ENCODE measurements around the gene POLD1. TPM values are rescaled to one million over a fixed set of nuclear protein-coding genes. Genes with fewer than 3 reads are reported as not detected.

Gene POLD1
- total and polyA plus RNA-seq, 4 experiments from 2014 or later: 29.3 to 41.1 (median 35.6) TPM

- no peaks in the 10 kb centered on the region for H3K27me3 Mint-ChIP-seq
- CTCF ChIA-PET (ENCODE audit: partially characterized antibody): interaction anchor here (1.0 to 2.5 kb wide), 5 partner anchors 8 to 113 kb away, joined by 3 to 8 read pairs (median 5); partner anchors contain the start of gene NR1H2
- H3K4me1 Mint-ChIP-seq: peaks cover 24 to 67% (median 42%) of the 10 kb centered on the region in 4 donors
- intact Hi-C loops (cut with micrococcal nuclease): no loop called here
- no peaks in the 10 kb centered on the region for H3K27me3 ChIP-seq (ENCODE audit: insufficient read depth, low read length)
- H3K4me3 Mint-ChIP-seq: peak within 1 kb of the TSS in 7 of 8 donors; percentile 66 to 77 (median 74)
- no peak for DNase-seq
- no peaks in the 10 kb centered on the region for H3K9me3 ChIP-seq (ENCODE audit: control insufficient read depth in 1 of 2, low read length in 2 of 2)
- POLR2A ChIA-PET (ENCODE audit: partially characterized antibody): no interaction called here
- peak within 1 kb of the TSS; percentile 81 to 97 (median 92) for H3K27ac Mint-ChIP-seq
- H3K9me3 Mint-ChIP-seq: no peaks in the 10 kb centered on the region
- H3K27ac ChIP-seq (ENCODE audit: low read depth, low read length): no peak within 1 kb of the TSS
- H3K4me1 ChIP-seq (ENCODE audit: insufficient read depth, low read length): peaks cover 43% of the 10 kb centered on the region
- no peak within 1 kb of the TSS for H3K4me3 ChIP-seq (ENCODE audit: low read length in 2 of 2)
- H3K36me3 ChIP-seq (ENCODE audit: insufficient read depth, low read length): no peaks in the 10 kb centered on the region
- H3K36me3 Mint-ChIP-seq: peaks cover 0 to 5% of the 10 kb centered on the region in 2 donors
Measured at GRCh38 chr19:50365434-50366306, 18.5 kb upstream of the POLD1 start, which contains the start of gene NAPSA. NAPSA (minus strand) TSS chr19:50365639; CDS start chr19:50365621, 18 bp downstream.

DNA sequence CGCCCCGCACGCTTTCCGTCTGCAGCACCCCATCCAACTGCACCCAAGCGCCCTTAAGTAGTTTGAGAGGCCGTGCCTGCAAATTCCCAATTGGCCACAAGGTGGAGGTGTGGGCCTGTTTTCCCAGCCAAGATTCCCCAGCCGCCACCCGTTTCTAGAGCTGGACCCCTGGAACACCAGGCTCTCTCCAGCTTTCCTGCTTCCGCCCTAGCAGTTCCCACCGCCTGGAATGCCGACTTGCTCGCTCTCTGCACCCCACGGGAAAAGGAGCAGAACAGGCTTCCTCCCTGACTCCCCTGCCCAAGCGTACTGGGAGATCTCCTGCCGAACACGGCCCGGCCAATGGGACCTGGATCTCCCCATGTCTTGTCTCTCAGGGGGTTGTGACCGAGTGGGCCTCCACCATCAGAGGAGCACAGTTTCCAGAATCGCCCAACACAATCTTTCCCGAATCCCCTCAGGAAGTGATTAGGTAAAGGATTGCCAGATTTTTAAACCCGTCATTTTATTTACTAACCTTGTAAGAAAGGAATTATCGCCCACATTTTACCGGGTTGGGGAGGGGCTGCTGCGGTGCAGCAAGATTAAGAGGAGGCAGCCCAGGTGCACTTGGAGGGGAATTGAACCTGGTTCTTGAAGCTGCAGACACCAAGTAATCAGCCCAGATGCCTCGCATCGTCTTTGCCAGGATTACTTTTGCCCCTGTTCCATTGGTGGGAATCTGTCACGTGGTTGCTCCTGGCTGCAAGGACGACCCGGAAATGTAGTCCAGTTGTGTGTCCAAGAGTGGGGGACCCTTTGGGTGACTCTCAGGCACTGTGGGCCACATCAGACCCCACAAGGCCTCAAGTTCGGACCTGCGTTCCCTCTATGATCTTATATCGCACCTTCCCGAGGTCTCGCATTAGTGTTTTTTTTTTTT lies 15.2 kb upstream of the POLD1 start:
- no peaks in the 10 kb centered on the region for H3K27me3 Mint-ChIP-seq
- no peaks in the 10 kb centered on the region for H3K9me3 ChIP-seq (ENCODE audit: control insufficient read depth in 1 of 2, low read length in 2 of 2)
- peaks cover 17 to 43% (median 28%) of the 10 kb centered on the region in 4 donors for H3K4me1 Mint-ChIP-seq
- H3K36me3 Mint-ChIP-seq: peaks cover 0 to 3% of the 10 kb centered on the region in 2 donors
- DNase-seq: peak; percentile 71 to 78 (median 78)
- H3K27ac ChIP-seq (ENCODE audit: low read depth, low read length): peak overlapping the region; percentile 56
- H3K4me3 Mint-ChIP-seq: peak overlapping the region; percentile 85 to 97 (median 90)
- ChIA-PET CTCF (ENCODE audit: partially characterized antibody) (interaction anchor here (0.6 to 4.3 kb wide), 14 partner anchors 9 to 553 kb away, joined by 3 to 47 read pairs (median 4); partner anchors contain the start of gene JOSD2), POLR2A (ENCODE audit: partially characterized antibody) (interaction anchor here (0.6 to 3.5 kb wide), 6 partner anchors 11 to 740 kb away, joined by 3 to 35 read pairs (median 6); partner anchors contain the start of genes CTU1 and POLD1)
- no peaks in the 10 kb centered on the region for H3K9me3 Mint-ChIP-seq
- intact Hi-C loops (cut with micrococcal nuclease): loop anchor here (1.0 to 2.0 kb wide), 6 partner anchors 12 to 187 kb away; partner anchors contain the start of genes JOSD2 and POLD1
- H3K36me3 ChIP-seq (ENCODE audit: insufficient read depth, low read length): no peaks in the 10 kb centered on the region
- H3K27ac Mint-ChIP-seq: peak overlapping the region; percentile 62 to 96 (median 90)
- no peaks in the 10 kb centered on the region for H3K27me3 ChIP-seq (ENCODE audit: insufficient read depth, low read length)
- peak overlapping the region; percentile 32 to 88 for H3K4me3 ChIP-seq (ENCODE audit: low read length in 2 of 2)
- peaks cover 26% of the 10 kb centered on the region for H3K4me1 ChIP-seq (ENCODE audit: insufficient read depth, low read length)

DNA sequence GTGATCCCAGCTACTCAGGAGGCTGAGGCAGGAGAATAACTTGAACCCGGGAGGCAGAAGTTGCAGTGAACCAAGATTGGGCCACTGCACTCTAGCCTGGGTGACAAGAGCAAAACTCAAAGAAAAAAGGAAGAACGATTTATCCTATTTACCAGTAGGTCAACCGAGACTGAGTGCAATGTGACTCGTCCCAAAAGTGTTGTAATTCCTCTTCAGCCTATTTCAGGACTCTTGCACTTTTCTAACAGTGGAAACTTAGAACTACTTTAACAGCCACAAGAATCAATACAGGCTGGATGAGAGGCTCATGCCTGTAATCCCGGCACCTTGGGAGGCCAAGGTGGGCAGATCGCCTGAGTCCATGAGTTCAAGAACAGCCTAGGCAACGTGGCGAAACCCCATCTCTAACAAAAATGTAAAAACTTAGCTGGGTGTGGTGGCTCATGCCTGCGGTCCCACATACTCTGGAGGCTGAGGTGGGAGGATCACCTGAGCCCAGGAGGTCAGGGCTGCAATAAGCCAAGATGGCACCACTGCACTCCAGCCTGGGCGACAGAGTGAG lies 12.2 kb upstream of the POLD1 start:
- H3K27ac ChIP-seq (ENCODE audit: low read depth, low read length): no peak overlapping the region

DNA sequence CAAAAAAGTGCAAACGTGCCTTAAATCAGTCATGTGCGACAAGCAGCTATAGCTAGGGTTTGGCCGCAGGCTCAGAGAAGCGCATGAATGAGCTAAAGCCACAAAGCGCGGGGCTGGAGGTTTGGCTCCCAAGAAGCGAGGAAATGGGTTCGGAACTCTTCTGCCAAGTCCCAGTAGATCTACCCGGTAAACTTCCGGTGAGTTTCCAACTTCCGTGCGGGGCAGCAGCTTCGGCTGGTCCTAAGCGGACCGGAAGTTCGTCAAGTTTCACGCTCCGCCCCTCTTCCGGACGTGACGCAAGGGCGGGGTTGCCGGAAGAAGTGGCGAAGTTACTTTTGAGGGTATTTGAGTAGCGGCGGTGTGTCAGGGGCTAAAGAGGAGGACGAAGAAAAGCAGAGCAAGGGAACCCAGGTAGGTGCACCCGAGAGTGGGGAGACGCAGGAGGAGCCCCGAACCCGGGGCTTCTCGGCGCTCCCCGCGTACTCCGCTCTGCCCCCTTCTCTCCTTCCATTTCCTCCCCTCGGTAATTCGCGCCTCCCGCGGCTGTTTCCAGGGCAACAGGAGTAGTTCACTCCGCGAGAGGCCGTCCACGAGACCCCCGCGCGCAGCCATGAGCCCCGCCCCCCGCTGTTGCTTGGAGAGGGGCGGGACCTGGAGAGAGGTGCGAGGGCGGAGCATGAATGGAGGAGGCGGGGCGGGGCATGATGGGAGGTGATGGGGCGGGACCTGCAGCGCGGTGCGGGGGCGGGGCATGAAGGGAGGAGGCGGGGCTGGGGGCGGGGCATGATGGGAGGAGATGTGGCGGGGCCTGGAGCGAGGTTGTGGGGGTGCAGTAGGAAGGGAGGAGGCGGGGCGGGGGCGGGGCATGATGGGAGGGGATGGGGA lies 7.7 kb upstream of the POLD1 start, which contains the start of gene NR1H2:
NR1H2 (plus strand) TSS at position 292 of the 885 bp plus-strand sequence. CDS start 1,149 bp downstream, outside the sequence.
- POLR2A ChIA-PET (ENCODE audit: partially characterized antibody): interaction anchor here (1.1 to 2.0 kb wide), 5 partner anchors 8 to 428 kb away, joined by 5 to 46 read pairs (median 10); partner anchors contain the start of genes JOSD2 and POLD1
- DNase-seq: peak; percentile 95 to 96 (median 96)
- peak within 1 kb of the TSS; percentile 87 to 98 (median 96) for H3K4me3 Mint-ChIP-seq
- H3K36me3 Mint-ChIP-seq: peaks cover 26 to 37% of the 10 kb centered on the region in 2 donors
- H3K4me1 Mint-ChIP-seq: peaks cover 7 to 26% (median 14%) of the 10 kb centered on the region in 4 donors
- H3K27ac ChIP-seq (ENCODE audit: low read depth, low read length): peak within 1 kb of the TSS; percentile 100
- no peaks in the 10 kb centered on the region for H3K9me3 ChIP-seq (ENCODE audit: control insufficient read depth in 1 of 2, low read length in 2 of 2)
- CTCF ChIA-PET (ENCODE audit: partially characterized antibody): interaction anchor here (0.8 to 1.9 kb wide), 4 partner anchors 10 to 43 kb away, joined by 3 to 11 read pairs (median 5); partner anchors contain the start of gene NAPSA
- H3K27ac Mint-ChIP-seq: peak within 1 kb of the TSS; percentile 94 to 100 (median 100)
- intact Hi-C loops (cut with micrococcal nuclease): loop anchor here (1.0 kb wide), 4 partner anchors 8 to 428 kb away; partner anchors contain the start of genes EMC10, GARIN5A and POLD1
- H3K27me3 Mint-ChIP-seq: no peaks in the 10 kb centered on the region
- H3K36me3 ChIP-seq (ENCODE audit: insufficient read depth, low read length): peaks cover 41% of the 10 kb centered on the region
- peaks cover 0 to 6% (median 0%) of the 10 kb centered on the region in 8 donors for H3K9me3 Mint-ChIP-seq
- H3K4me3 ChIP-seq (ENCODE audit: low read length in 2 of 2): peak within 1 kb of the TSS; percentile 94 to 97
- no peaks in the 10 kb centered on the region for H3K27me3 ChIP-seq (ENCODE audit: insufficient read depth, low read length)
- peaks cover 14% of the 10 kb centered on the region for H3K4me1 ChIP-seq (ENCODE audit: insufficient read depth, low read length)

More for the DNA sequence above, 12.2 kb upstream of the POLD1 start:
- no peak overlapping the region for H3K27ac Mint-ChIP-seq
- H3K9me3 Mint-ChIP-seq: no peaks in the 10 kb centered on the region
- no peak overlapping the region for H3K4me3 ChIP-seq (ENCODE audit: low read length in 2 of 2)
- no peak overlapping the region for H3K4me3 Mint-ChIP-seq
- H3K27me3 ChIP-seq (ENCODE audit: insufficient read depth, low read length): no peaks in the 10 kb centered on the region
- peaks cover 17% of the 10 kb centered on the region for H3K4me1 ChIP-seq (ENCODE audit: insufficient read depth, low read length)
- H3K4me1 Mint-ChIP-seq: peaks cover 11 to 34% (median 18%) of the 10 kb centered on the region in 4 donors
- H3K36me3 Mint-ChIP-seq: peaks cover 0 to 9% of the 10 kb centered on the region in 2 donors
- intact Hi-C loops (cut with micrococcal nuclease): no loop called here
- H3K36me3 ChIP-seq (ENCODE audit: insufficient read depth, low read length): no peaks in the 10 kb centered on the region
- ChIA-PET POLR2A (ENCODE audit: partially characterized antibody) (no interaction called here), CTCF (ENCODE audit: partially characterized antibody) (no interaction called here)
- H3K27me3 Mint-ChIP-seq: no peaks in the 10 kb centered on the region
- DNase-seq: no peak
- H3K9me3 ChIP-seq (ENCODE audit: control insufficient read depth in 1 of 2, low read length in 2 of 2): no peaks in the 10 kb centered on the region

- H3K27me3 ChIP-seq (ENCODE audit: insufficient read depth, low read length): no peaks in the 10 kb centered on the region
- peak; percentile 44 to 79 (median 58) for DNase-seq
- ChIA-PET POLR2A (ENCODE audit: partially characterized antibody) (no interaction called here), CTCF (ENCODE audit: partially characterized antibody) (no interaction called here)
- peaks cover 7 to 26% (median 14%) of the 10 kb centered on the region in 4 donors for H3K4me1 Mint-ChIP-seq
- peak overlapping the region; percentile 100 for H3K27ac ChIP-seq (ENCODE audit: low read depth, low read length)
- H3K27me3 Mint-ChIP-seq: no peaks in the 10 kb centered on the region
- H3K36me3 Mint-ChIP-seq: peaks cover 26 to 42% of the 10 kb centered on the region in 2 donors
- H3K36me3 ChIP-seq (ENCODE audit: insufficient read depth, low read length): peaks cover 46% of the 10 kb centered on the region
- peak overlapping the region; percentile 35 to 96 (median 80) for H3K4me3 Mint-ChIP-seq
- intact Hi-C loops (cut with micrococcal nuclease): no loop called here
- H3K27ac Mint-ChIP-seq: peak overlapping the region; percentile 63 to 100 (median 96)
- H3K4me1 ChIP-seq (ENCODE audit: insufficient read depth, low read length): peaks cover 14% of the 10 kb centered on the region
- no peak overlapping the region for H3K4me3 ChIP-seq (ENCODE audit: low read length in 2 of 2)
- no peaks in the 10 kb centered on the region for H3K9me3 ChIP-seq (ENCODE audit: control insufficient read depth in 1 of 2, low read length in 2 of 2)
- peaks cover 0 to 6% (median 0%) of the 10 kb centered on the region in 8 donors for H3K9me3 Mint-ChIP-seq
Measured at GRCh38 chr19:50377051-50377461, 7.1 kb upstream of the POLD1 start.

All from CD4-positive, alpha-beta memory T cell (primary cell).